Measurements from ENCODE around the gene GK2.

GRCh38 chr4:79381161-79381560, 26.9 kb downstream of the GK2 start:
- TF ChIP-seq YY1 (IDR thresholded peaks at IDR 0.05; ENCODE audit: insufficient read depth, insufficient read length), result no peak
- TF ChIP-seq ZNF274 (IDR thresholded peaks at IDR 0.05; ENCODE audit: low read depth, low read length), result no peak

Measured in NT2/D1 (cell line).